CD8-positive, alpha-beta memory T cell (primary cell): ENCODE results near the gene TBC1D12. TPM values are rescaled to one million over a fixed set of nuclear protein-coding genes. Genes with fewer than 3 reads are reported as not detected.

Experiments
- CTCF ChIA-PET: fragments of 350-600 bp; sonication (Branson Sonifier 250); formaldehyde crosslinking; loops from one replicate; lab custom pipeline; 2021; ENCODE audit warnings: antibody characterized with exemption; lab: Charles Lee
- POLR2A ChIA-PET: fragments of 350-600 bp; sonication (Branson Sonifier 250); formaldehyde crosslinking; loops from one replicate; lab custom pipeline; 2021; ENCODE audit warnings: antibody characterized with exemption; lab: Charles Lee
- DNase-seq, 5 donors: peaks; one replicate each; pipeline versions ENCODE4 v3.0.0 to v3.0.0-alpha.2; 2020 to 2022; ENCODE audit warnings: mixed read lengths in 1 of 5
- H3K27ac ChIP-seq: one replicate; pipeline ENCODE4 v1.7.0; 2013; ENCODE audit warnings: low read depth, mild to moderate bottlenecking, low read length, moderate library complexity
- H3K27me3 ChIP-seq: 2 replicates; pipeline ENCODE4 v1.7.0; 2013; ENCODE audit warnings: low read length, mild to moderate bottlenecking; ENCODE audit not compliant: insufficient read depth, poor library complexity, severe bottlenecking
- H3K36me3 ChIP-seq: 2 replicates; pipeline ENCODE4 v1.7.0; 2013; ENCODE audit warnings: mild to moderate bottlenecking, low read length, moderate library complexity; ENCODE audit not compliant: insufficient read depth
- H3K4me1 ChIP-seq: 2 replicates; pipeline ENCODE4 v1.7.0; 2013; ENCODE audit warnings: mild to moderate bottlenecking, low read length, moderate library complexity; ENCODE audit not compliant: insufficient read depth
- H3K4me3 ChIP-seq: 2 replicates; pipeline ENCODE4 v1.7.0; 2013; ENCODE audit warnings: mild to moderate bottlenecking, low read length
- H3K9me3 ChIP-seq: 2 replicates; pipeline ENCODE4 v1.7.0; 2013; ENCODE audit warnings: mild to moderate bottlenecking, low read length
- H3K27ac Mint-ChIP-seq, 8 donors: one replicate each; pipeline ENCODE4 v1.8.0; 2020 to 2021; ENCODE audit warnings: mixed read lengths in 8 of 8, mild to moderate bottlenecking in 6 of 8, inconsistent platforms in 3 of 8, moderate library complexity in 3 of 8
- H3K27me3 Mint-ChIP-seq, 2 donors: one replicate each; pipeline ENCODE4 v1.8.0; 2020 to 2021; ENCODE audit warnings: mixed read lengths in 2 of 2, mild to moderate bottlenecking in 1 of 2, moderate library complexity in 1 of 2
- H3K36me3 Mint-ChIP-seq, 3 donors: one replicate each; pipeline ENCODE4 v1.8.0; 2020 to 2021; ENCODE audit warnings: mixed read lengths in 3 of 3, inconsistent platforms in 1 of 3, mild to moderate bottlenecking in 1 of 3
- H3K4me1 Mint-ChIP-seq, 3 donors: one replicate each; pipeline ENCODE4 v1.8.0; 2020 to 2021; ENCODE audit warnings: mixed read lengths in 3 of 3, inconsistent platforms in 1 of 3, mild to moderate bottlenecking in 1 of 3
- H3K4me3 Mint-ChIP-seq, 7 donors: one replicate each; pipeline ENCODE4 v1.8.0; 2020 to 2021; ENCODE audit warnings: mixed read lengths in 7 of 7, mild to moderate bottlenecking in 6 of 7, moderate library complexity in 4 of 7, inconsistent platforms in 2 of 7
- H3K9me3 Mint-ChIP-seq, 5 donors: one replicate each; pipeline ENCODE4 v1.8.0; 2020 to 2022; ENCODE audit warnings: mixed read lengths in 5 of 5, mild to moderate bottlenecking in 3 of 5, moderate library complexity in 2 of 5, inconsistent platforms in 1 of 5
- polyA plus RNA-seq: library from polyadenylated mRNA; unstranded; fragments of 300-500 nt; fragmentation: Illumina TruSeq; gene quantifications from one replicate; pipeline ENCODE4 v1.2.3, GENCODE V29; 2021
- total RNA-seq, 2 experiments: library from RNA; stranded (reverse); gene quantifications; one replicate each; pipeline ENCODE4 v1.2.3, GENCODE V29; 2021

TBC1D12 gene
- total RNA-seq, result under 1 TPM; 0.46 to 0.78 TPM
- not detected for polyA plus RNA-seq

- H3K36me3 Mint-ChIP-seq, result peaks cover 0 to 5% (median 1%) of the 10 kb centered on the region in 3 donors
- no peaks in the 10 kb centered on the region for H3K4me1 ChIP-seq
- H3K9me3 ChIP-seq, result no peaks in the 10 kb centered on the region
- POLR2A ChIA-PET, result no interaction called here
- peaks cover 7 to 12% (median 12%) of the 10 kb centered on the region in 3 donors for H3K4me1 Mint-ChIP-seq
- no peak within 1 kb of the TSS for H3K27ac Mint-ChIP-seq
- CTCF ChIA-PET, result no interaction called here
- H3K27me3 ChIP-seq, result peaks cover 22% of the 10 kb centered on the region
- peaks cover 52 to 67% of the 10 kb centered on the region in 2 donors for H3K27me3 Mint-ChIP-seq
- peak within 1 kb of the TSS; percentile 64 to 85 (median 76) for H3K4me3 Mint-ChIP-seq
- H3K9me3 Mint-ChIP-seq, result peaks cover 0 to 9% (median 0%) of the 10 kb centered on the region in 5 donors
- no peaks in the 10 kb centered on the region for H3K36me3 ChIP-seq
- H3K27ac ChIP-seq, result no peak within 1 kb of the TSS
- peak in 1 of 5 donors; percentile 7 for DNase-seq
- H3K4me3 ChIP-seq, result no peak within 1 kb of the TSS
These were observed at the start of gene TBC1D12 for GRCh38 chr10:94402204-94402842. Gene TBC1D12 (plus strand): TSS chr10:94402541. CDS start chr10:94402614, 73 bp downstream.

DNA sequence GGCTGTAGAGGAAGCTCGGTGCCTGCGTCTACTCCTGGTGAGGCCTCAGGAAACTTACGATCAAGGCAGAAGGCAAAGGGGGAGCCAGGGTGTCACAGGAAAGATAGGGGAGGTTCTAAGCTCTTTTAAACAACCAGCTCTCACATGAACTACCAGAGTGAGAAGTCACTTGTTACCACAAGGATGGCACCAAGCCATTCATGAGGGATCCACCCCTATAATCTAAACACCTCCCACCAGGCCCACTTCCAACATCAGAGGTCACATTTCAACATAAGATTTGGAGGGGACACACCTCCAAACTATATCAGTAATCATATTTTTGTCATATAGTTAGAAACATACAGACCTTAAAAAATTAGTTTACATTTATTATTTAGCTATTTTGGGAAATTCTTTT lies 49.0 kb upstream of the TBC1D12 start:
- Mint-ChIP-seq H3K27ac (peak overlapping the region in 1 of 8 donors; percentile 68), H3K36me3 (peaks cover 3 to 82% (median 19%) of the 10 kb centered on the region in 3 donors), H3K9me3 (no peaks in the 10 kb centered on the region), H3K27me3 (no peaks in the 10 kb centered on the region), H3K4me3 (no peak overlapping the region), H3K4me1 (peaks cover 4 to 21% (median 10%) of the 10 kb centered on the region in 3 donors)
- no peaks in the 10 kb centered on the region for H3K4me1 ChIP-seq
- ChIA-PET CTCF (interaction anchor here (1.4 kb wide), 2 partner anchors 10 to 33 kb away, joined by 6 to 8 read pairs; no protein-coding TSS in a partner anchor), POLR2A (no interaction called here)
- H3K27me3 ChIP-seq, result no peaks in the 10 kb centered on the region
- no peak overlapping the region for H3K4me3 ChIP-seq
- peaks cover 35% of the 10 kb centered on the region for H3K36me3 ChIP-seq
- no peak for DNase-seq
- no peak overlapping the region for H3K27ac ChIP-seq
- H3K9me3 ChIP-seq, result no peaks in the 10 kb centered on the region

DNA sequence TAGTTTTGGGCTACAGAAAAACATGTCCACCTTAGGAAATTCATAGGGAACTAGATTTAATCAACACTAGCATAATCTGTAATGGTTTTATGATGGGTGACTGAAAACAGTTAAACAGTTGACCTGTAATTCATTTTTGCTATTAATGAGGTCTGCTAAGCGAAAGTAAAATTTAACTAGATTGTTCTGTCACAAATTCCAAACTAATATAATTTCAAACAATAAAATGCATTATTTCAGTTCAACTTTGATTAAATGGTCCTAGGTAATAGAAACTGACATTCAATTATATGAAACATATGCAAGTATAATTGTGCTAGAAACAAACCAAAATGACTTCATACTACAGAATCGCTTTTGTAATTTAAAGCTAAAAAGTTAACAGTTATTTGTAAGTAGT lies 46.5 kb upstream of the TBC1D12 start:
- ChIA-PET POLR2A (no interaction called here), CTCF (interaction anchor here (1.6 kb wide), 1 partner anchor 36 kb away, joined by 4 read pairs; no protein-coding TSS in a partner anchor)
- Mint-ChIP-seq H3K27ac (no peak overlapping the region), H3K9me3 (no peaks in the 10 kb centered on the region), H3K27me3 (no peaks in the 10 kb centered on the region), H3K4me3 (no peak overlapping the region), H3K4me1 (peaks cover 15 to 40% (median 30%) of the 10 kb centered on the region in 3 donors), H3K36me3 (peaks cover 5 to 81% (median 21%) of the 10 kb centered on the region in 3 donors)
- H3K27me3 ChIP-seq, result no peaks in the 10 kb centered on the region
- no peak overlapping the region for H3K27ac ChIP-seq
- no peak overlapping the region for H3K4me3 ChIP-seq
- no peaks in the 10 kb centered on the region for H3K9me3 ChIP-seq
- H3K4me1 ChIP-seq, result no peaks in the 10 kb centered on the region
- no peak for DNase-seq
- H3K36me3 ChIP-seq, result peaks cover 26% of the 10 kb centered on the region

DNA sequence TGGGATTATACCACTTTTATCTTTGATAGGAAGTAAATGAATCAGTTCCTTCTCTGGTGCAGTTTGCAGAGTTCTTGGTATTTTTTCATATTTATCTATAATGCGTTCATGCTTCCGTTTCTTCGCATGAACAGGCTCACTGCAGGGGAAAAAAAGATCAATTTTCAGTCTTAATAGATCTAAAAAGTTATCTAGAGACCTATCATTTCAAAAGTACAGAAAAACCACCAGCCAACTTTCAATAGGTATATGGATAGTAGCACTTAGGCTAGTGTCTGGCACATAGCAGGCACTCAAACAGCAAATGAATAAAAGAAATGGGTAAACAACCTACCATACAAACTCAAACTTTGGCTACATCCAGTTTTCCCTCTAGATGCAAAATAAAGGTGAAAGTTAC lies 45.1 kb upstream of the TBC1D12 start:
- POLR2A ChIA-PET, result no interaction called here
- no peaks in the 10 kb centered on the region for H3K27me3 ChIP-seq
- Mint-ChIP-seq H3K9me3 (no peaks in the 10 kb centered on the region), H3K27me3 (no peaks in the 10 kb centered on the region), H3K4me3 (no peak overlapping the region), H3K27ac (no peak overlapping the region), H3K4me1 (peaks cover 24 to 54% (median 44%) of the 10 kb centered on the region in 3 donors), H3K36me3 (peaks cover 5 to 69% (median 21%) of the 10 kb centered on the region in 3 donors)
- H3K27ac ChIP-seq, result no peak overlapping the region
- DNase-seq, result no peak
- peaks cover 12% of the 10 kb centered on the region for H3K4me1 ChIP-seq
- H3K36me3 ChIP-seq, result peaks cover 23% of the 10 kb centered on the region
- CTCF ChIA-PET, result no interaction called here
- H3K4me3 ChIP-seq, result no peak overlapping the region
- no peaks in the 10 kb centered on the region for H3K9me3 ChIP-seq

DNA sequence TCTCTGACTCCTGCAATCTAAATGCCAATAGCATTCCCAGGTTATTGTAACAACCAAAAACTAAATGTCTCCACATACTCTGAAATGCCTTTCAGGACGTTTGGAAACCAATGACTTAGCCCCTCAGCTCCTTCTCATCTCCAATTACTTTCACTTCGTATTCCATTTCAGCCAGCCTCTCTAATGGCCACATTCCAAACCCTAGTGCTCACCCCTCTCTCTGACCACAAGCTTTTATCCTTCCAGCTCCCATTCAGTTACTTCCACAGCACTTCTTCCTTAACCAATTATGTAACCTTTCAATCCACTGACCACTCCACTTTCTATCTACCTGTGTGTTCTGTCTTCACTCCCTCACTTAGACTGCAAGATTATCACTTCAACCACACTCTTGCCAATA lies 43.9 kb upstream of the TBC1D12 start:
- peaks cover 5 to 63% (median 21%) of the 10 kb centered on the region in 3 donors for H3K36me3 Mint-ChIP-seq
- H3K4me1 Mint-ChIP-seq, result peaks cover 29 to 66% (median 54%) of the 10 kb centered on the region in 3 donors
- Histone ChIP-seq H3K9me3 (no peaks in the 10 kb centered on the region), H3K36me3 (peaks cover 20% of the 10 kb centered on the region), H3K4me3 (no peak overlapping the region), H3K27ac (no peak overlapping the region), H3K27me3 (no peaks in the 10 kb centered on the region), H3K4me1 (peaks cover 17% of the 10 kb centered on the region)
- H3K4me3 Mint-ChIP-seq, result no peak overlapping the region
- ChIA-PET POLR2A (no interaction called here), CTCF (no interaction called here)
- no peak for DNase-seq
- H3K27ac Mint-ChIP-seq, result peak overlapping the region in 4 of 8 donors; percentile 3 to 73 (median 29)
- H3K9me3 Mint-ChIP-seq, result no peaks in the 10 kb centered on the region
- no peaks in the 10 kb centered on the region for H3K27me3 Mint-ChIP-seq

DNA sequence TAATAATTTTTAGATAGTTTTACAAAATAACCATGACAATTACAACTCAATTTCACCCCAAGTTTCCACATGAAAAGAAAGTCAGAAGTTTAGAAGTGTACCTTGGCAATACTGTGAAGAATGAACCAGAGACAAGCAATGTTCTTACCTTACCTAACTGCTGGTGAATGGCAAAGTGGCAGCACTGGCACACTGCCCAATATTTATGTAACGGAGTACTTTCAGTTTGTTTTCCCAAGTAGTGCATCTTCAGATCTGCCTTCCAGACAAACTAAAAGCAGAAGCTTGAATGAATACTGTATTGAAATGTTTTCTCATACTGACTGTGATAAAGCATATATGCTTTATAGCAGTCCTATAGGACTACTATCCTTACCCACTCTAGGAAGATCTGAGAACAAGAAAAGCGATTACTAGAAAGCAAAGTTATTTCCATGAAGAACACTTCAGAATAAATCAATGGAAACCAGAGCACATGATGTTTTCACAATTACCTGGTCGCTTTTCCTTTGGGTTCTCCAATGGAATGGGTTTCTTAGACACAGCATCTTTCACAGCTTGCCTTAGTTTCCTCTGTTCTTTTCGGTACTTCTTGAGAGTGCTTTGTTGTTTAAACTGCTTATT lies 41.1 kb upstream of the TBC1D12 start:
- POLR2A ChIA-PET, result no interaction called here
- H3K9me3 Mint-ChIP-seq, result no peaks in the 10 kb centered on the region
- H3K4me1 Mint-ChIP-seq, result peaks cover 32 to 65% (median 54%) of the 10 kb centered on the region in 3 donors
- H3K4me3 Mint-ChIP-seq, result peak overlapping the region; percentile 94 to 98 (median 96)
- peaks cover 17% of the 10 kb centered on the region for H3K4me1 ChIP-seq
- H3K9me3 ChIP-seq, result no peaks in the 10 kb centered on the region
- H3K4me3 ChIP-seq, result peak overlapping the region; percentile 84
- CTCF ChIA-PET, result no interaction called here
- H3K36me3 ChIP-seq, result peaks cover 16% of the 10 kb centered on the region
- peak overlapping the region in 7 of 8 donors; percentile 93 to 100 (median 99) for H3K27ac Mint-ChIP-seq
- DNase-seq, result peak in 3 of 5 donors; percentile 22 to 52 (median 27)
- no peaks in the 10 kb centered on the region for H3K27me3 ChIP-seq
- H3K27ac ChIP-seq, result no peak overlapping the region
- H3K36me3 Mint-ChIP-seq, result peaks cover 5 to 43% (median 19%) of the 10 kb centered on the region in 3 donors
- peaks cover 0 to 14% of the 10 kb centered on the region in 2 donors for H3K27me3 Mint-ChIP-seq

GRCh38 chr10:94362360-94363250 lies 39.7 kb upstream of the TBC1D12 start, which contains the start of gene NOC3L:
Gene NOC3L (minus strand): TSS chr10:94362939. CDS start chr10:94362838, 101 bp downstream.
- POLR2A ChIA-PET, result interaction anchor here (0.6 kb wide), 1 partner anchor 9 kb away, joined by 3 read pairs; no protein-coding TSS in a partner anchor
- peak; percentile 92 to 95 (median 93) for DNase-seq
- no peaks in the 10 kb centered on the region for H3K9me3 ChIP-seq

More at GRCh38 chr10:94362360-94363250, 39.7 kb upstream of the TBC1D12 start, which contains the start of gene NOC3L:
- peaks cover 32 to 52% (median 46%) of the 10 kb centered on the region in 3 donors for H3K4me1 Mint-ChIP-seq
- H3K4me3 ChIP-seq, result peak within 1 kb of the TSS; percentile 84
- H3K4me1 ChIP-seq, result peaks cover 17% of the 10 kb centered on the region
- CTCF ChIA-PET, result interaction anchor here (0.8 to 1.8 kb wide), 4 partner anchors 9 to 42 kb away, joined by 4 to 10 read pairs (median 7); no protein-coding TSS in a partner anchor
- no peaks in the 10 kb centered on the region for H3K27me3 ChIP-seq
- peak within 1 kb of the TSS; percentile 94 to 98 (median 96) for H3K4me3 Mint-ChIP-seq
- H3K27ac Mint-ChIP-seq, result peak within 1 kb of the TSS; percentile 93 to 100 (median 98)
- no peaks in the 10 kb centered on the region for H3K9me3 Mint-ChIP-seq
- H3K36me3 ChIP-seq, result peaks cover 2% of the 10 kb centered on the region
- H3K36me3 Mint-ChIP-seq, result peaks cover 5 to 30% (median 11%) of the 10 kb centered on the region in 3 donors
- H3K27me3 Mint-ChIP-seq, result peaks cover 2 to 14% of the 10 kb centered on the region in 2 donors
- H3K27ac ChIP-seq, result peak within 1 kb of the TSS; percentile 71
